Renal cortical epithelial cell (primary cell): ENCODE measurements around the gene KAT6B. TPM values are rescaled to one million over a fixed set of nuclear protein-coding genes. Genes with fewer than 3 reads are reported as not detected.
A peak's percentile ranks its signal among the peaks of the same experiment; 100 is the strongest.

Experiments used
- DNase-seq: peaks from one replicate; pipeline ENCODE4 v3.0.0-alpha.2; 2011; ENCODE audit warnings: low read depth
- total RNA-seq: library from RNA; depleted of rRNA; stranded (reverse); fragments of >200 nt; gene quantifications from 2 replicates; pipeline ENCODE4 v1.2.3, GENCODE V29; 2014

Gene KAT6B
- total RNA-seq, 1 donor from 2014 or later: 33.1 TPM

- no peak for DNase-seq
These were observed 161.1 kb downstream of the KAT6B start for GRCh38 chr10:74987339-74988053.

GRCh38 chr10:74988054-74988775 lies 161.8 kb downstream of the KAT6B start:
- no peak for DNase-seq

GRCh38 chr10:74988832-74989561 lies 162.6 kb downstream of the KAT6B start:
- DNase-seq: peak; percentile 63

- DNase-seq: peak; percentile 61
These were observed 165.0 kb downstream of the KAT6B start for GRCh38 chr10:74991435-74991834.

GRCh38 chr10:74992068-74992467 lies 165.7 kb downstream of the KAT6B start:
- no peak for DNase-seq

- DNase-seq: no peak
These were observed 167.2 kb downstream of the KAT6B start for GRCh38 chr10:74993649-74994048.

GRCh38 chr10:74994854-74995253 lies 168.5 kb downstream of the KAT6B start:
- no peak for DNase-seq

- no peak for DNase-seq
These were observed 169.4 kb downstream of the KAT6B start for GRCh38 chr10:74995806-74996205.

- no peak for DNase-seq
These were observed 170.8 kb downstream of the KAT6B start for GRCh38 chr10:74997163-74997562.

GRCh38 chr10:75000748-75001321 lies 174.4 kb downstream of the KAT6B start:
- DNase-seq: no peak

GRCh38 chr10:75001715-75002350 lies 175.4 kb downstream of the KAT6B start:
- no peak for DNase-seq

GRCh38 chr10:75002351-75002725 lies 175.9 kb downstream of the KAT6B start:
- DNase-seq: no peak

- no peak for DNase-seq
These were observed 176.7 kb downstream of the KAT6B start for GRCh38 chr10:75002967-75003594.

GRCh38 chr10:75003891-75004290 lies 177.5 kb downstream of the KAT6B start:
- no peak for DNase-seq

GRCh38 chr10:75007646-75008045 lies 181.2 kb downstream of the KAT6B start:
- DNase-seq: no peak

- DNase-seq: no peak
These were observed 182.6 kb downstream of the KAT6B start for GRCh38 chr10:75008952-75009351.

- DNase-seq: no peak
These were observed 183.0 kb downstream of the KAT6B start for GRCh38 chr10:75009426-75009825.

GRCh38 chr10:75010373-75010772 lies 184.0 kb downstream of the KAT6B start:
- DNase-seq: no peak

- no peak for DNase-seq
These were observed 184.8 kb downstream of the KAT6B start for GRCh38 chr10:75011221-75011620.

GRCh38 chr10:75012471-75012870 lies 186.1 kb downstream of the KAT6B start:
- no peak for DNase-seq

GRCh38 chr10:75013007-75013406 lies 186.6 kb downstream of the KAT6B start:
- DNase-seq: no peak
